DMS153 treated with DMSO at 0.1 percent for 48 hours (cell line): Measurements from ENCODE around the gene TUBA8.
"Not testable (repeated sequence)": the region's sequence is repeated elsewhere in the genome, so short reads cannot be mapped to it uniquely, and the experiment has no call there.

Experiments used
- DNase-seq: peaks from one replicate; lab custom pipeline; 2025; ENCODE audit not compliant: unreplicated experiment; lab: John Stamatoyannopoulos, UW

TUBA8 gene

GRCh38 chr22:18110194-18110953 is at the start of gene TUBA8:
TUBA8 (plus strand) TSS chr22:18110809; CDS start chr22:18110866, 57 bp downstream.
- peak; percentile 39 for DNase-seq

- no peak for DNase-seq
These were observed 48.2 kb upstream of the TUBA8 start for GRCh38 chr22:18062421-18062820.

DNA sequence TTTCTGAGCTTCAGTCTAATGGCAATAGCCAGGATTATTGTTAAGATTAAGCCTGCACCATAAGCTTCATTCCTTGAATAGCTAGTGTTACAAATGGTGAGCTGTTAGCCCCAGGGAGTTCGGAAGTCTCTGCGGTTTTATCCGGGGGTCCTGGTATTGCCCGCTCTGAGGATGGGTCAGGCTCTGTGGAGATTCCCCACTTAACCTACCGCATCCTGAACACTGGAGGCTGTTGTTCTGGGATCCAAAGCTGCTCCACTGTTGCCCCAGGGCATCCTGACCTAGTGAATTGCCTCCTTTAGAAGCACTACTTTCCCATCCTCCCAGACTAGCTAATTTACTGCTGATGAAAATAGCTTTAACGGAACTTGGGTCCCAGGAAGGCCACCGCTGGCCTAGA is 47.3 kb upstream of the TUBA8 start:
- DNase-seq = no peak

GRCh38 chr22:18063715-18064114 is 46.9 kb upstream of the TUBA8 start:
- not testable (repeated sequence) for DNase-seq

GRCh38 chr22:18064636-18065035 is 46.0 kb upstream of the TUBA8 start:
- DNase-seq = no peak

DNA sequence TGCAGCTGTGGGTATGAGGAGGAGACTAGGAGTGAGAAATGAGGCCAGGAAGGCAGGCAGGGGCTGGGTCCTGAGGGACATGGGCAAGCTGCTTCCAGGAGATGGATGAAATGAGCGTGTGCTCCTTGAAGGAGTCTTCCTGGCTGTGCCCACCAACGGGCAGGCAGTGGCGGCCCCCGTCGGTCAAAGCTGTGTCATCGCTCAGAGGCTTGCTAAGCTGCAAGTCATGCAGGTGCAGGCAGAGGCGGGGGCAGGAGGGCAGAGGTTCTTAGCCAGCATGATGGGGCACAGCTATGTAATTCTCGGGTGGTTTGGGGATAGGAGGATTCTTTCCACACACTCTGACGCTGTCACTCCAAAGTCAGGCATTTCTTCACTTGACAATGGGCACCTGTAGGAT is 45.4 kb upstream of the TUBA8 start:
- DNase-seq = no peak

DNA sequence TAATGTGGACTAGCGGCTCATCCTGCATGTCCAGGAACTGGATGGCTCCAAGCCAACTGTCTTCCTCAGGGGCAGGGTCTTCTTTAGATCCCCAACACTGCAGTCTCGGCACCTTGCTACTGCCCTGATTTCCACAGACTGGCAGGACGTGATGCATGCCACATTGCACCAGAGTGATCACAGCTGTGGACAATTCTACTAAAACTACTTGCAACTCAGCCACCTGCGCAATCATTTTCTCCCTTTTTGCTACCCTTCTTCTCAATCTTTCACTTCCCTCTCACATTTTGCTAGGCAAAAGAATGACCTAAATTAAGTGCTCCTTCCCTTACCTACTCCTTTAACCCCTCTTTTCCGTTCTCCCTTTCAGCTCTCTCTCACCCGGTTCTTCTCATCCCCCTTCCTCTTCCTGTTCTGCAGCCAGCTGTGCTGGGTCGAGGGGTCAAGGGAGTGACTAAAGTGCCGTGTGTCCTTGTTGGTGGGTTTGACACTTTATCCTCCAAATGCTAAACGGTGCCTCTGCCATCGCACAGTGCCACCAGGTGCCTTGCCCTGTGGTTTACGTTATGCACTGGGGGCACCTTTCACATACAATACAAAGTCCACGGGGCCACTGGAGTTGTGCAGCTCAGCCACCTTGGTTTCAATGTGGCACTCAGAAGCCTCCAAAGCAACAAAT is 44.3 kb upstream of the TUBA8 start:
- no peak for DNase-seq

DNA sequence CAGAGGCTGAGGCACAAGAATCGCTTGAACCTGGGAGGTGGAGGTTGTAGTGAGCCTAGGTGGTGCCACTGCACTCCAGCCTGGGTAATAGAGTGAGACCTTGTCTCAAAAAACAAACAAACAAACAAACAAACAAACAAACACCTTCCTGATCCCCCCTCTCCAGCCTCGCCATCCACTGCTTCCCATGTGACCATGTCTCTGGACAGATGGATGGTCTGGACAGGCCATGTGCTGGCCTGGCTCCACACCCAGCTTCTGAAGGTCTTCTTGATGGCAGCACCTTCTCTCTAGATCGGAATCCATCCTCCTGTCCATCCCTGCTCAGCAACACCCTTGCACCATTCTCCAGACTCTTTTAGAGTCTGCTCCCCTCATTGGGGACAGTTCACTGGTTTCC is 43.5 kb upstream of the TUBA8 start:
- DNase-seq = no peak

- no peak for DNase-seq
These were observed 42.9 kb upstream of the TUBA8 start for GRCh38 chr22:18067548-18068341.

- DNase-seq = no peak
These were observed 42.1 kb upstream of the TUBA8 start for GRCh38 chr22:18068381-18068988.

GRCh38 chr22:18069041-18069440 is 41.6 kb upstream of the TUBA8 start:
- DNase-seq = no peak

GRCh38 chr22:18070041-18070440 is 40.6 kb upstream of the TUBA8 start:
- no peak for DNase-seq

GRCh38 chr22:18070556-18071306 is 39.9 kb upstream of the TUBA8 start:
- DNase-seq = peak; percentile 39

- not testable (repeated sequence) for DNase-seq
These were observed 39.2 kb upstream of the TUBA8 start for GRCh38 chr22:18071307-18071967.

GRCh38 chr22:18071968-18072310 is 38.7 kb upstream of the TUBA8 start:
- DNase-seq = no peak

DNA sequence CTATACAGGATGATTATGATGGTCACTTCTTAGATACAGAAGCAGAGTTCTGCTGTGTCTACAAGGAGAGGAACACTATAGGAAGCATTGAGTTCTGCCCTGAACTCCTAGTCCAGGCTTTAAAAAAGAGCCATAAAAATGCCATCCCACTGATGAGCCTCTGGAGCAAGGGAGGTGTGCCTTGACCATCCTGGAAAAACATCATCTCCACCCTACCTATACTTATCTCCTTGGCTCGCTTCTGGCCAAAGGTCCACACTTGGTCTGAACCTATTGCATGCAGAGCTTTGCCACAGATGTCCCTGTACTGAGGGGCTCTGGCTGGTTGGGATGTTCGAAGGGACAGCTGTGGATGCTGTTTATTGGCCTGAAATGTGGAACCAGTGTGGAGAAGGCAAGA is 37.1 kb upstream of the TUBA8 start:
- no peak for DNase-seq

- not testable (repeated sequence) for DNase-seq
These were observed 36.7 kb upstream of the TUBA8 start for GRCh38 chr22:18073927-18074326.

- DNase-seq = no peak
These were observed 35.4 kb upstream of the TUBA8 start for GRCh38 chr22:18075101-18075719.

GRCh38 chr22:18075720-18076497 is 34.7 kb upstream of the TUBA8 start:
- peak; percentile 71 for DNase-seq
